Mesodermal cell (in vitro differentiated cells): ENCODE results near the gene SHISA9.
"Not testable (repeated sequence)": the region's sequence is repeated elsewhere in the genome, so short reads cannot be mapped to it uniquely, and the experiment has no call there.

ENCODE experiments used
- H3K27ac ChIP-seq: 2 replicates; pipeline ENCODE4 v1.7.0; 2013; ENCODE audit warnings: mild to moderate bottlenecking, low read depth, low read length, moderate library complexity; ENCODE audit not compliant: severe bottlenecking
- H3K36me3 ChIP-seq: 2 replicates; pipeline ENCODE4 v1.7.1; 2013; ENCODE audit warnings: mild to moderate bottlenecking, low read length, moderate library complexity; ENCODE audit not compliant: control insufficient read depth, insufficient read depth
- H3K4me1 ChIP-seq: one replicate; pipeline ENCODE4 v1.7.1; 2013; ENCODE audit warnings: mild to moderate bottlenecking, low read length; ENCODE audit not compliant: insufficient read depth, control insufficient read depth, poor library complexity, severe bottlenecking
- H3K4me3 ChIP-seq: 2 replicates; pipeline ENCODE4 v1.7.0; 2013; ENCODE audit warnings: low read length, control low read depth, mild to moderate bottlenecking; ENCODE audit not compliant: insufficient read depth, poor library complexity, severe bottlenecking; ENCODE audit errors: extremely low read depth
- H3K9me3 ChIP-seq: 2 replicates; pipeline ENCODE4 v1.7.1; 2013; ENCODE audit warnings: mild to moderate bottlenecking, low read length, moderate library complexity; ENCODE audit not compliant: control insufficient read depth
- WGBS, 2 experiments: methylation state at CpG; one replicate each; pipeline ENCODE4 v1.1.5; 2013; ENCODE audit warnings: missing lambda C conversion rate in 2 of 2; ENCODE audit not compliant: insufficient coverage in 2 of 2; 5-methylcytosine and 5-hydroxymethylcytosine counted together

SHISA9 gene

GRCh38 chr16:12907670-12908233, 6.4 kb downstream of the SHISA9 start:
- WGBS, 2 experiments, result 63 to 64% methylated on average over 3 to 4 of the region's 5 CpGs
- no peak overlapping the region for H3K27ac ChIP-seq
- no peak overlapping the region for H3K4me3 ChIP-seq
- no peaks in the 10 kb centered on the region for H3K9me3 ChIP-seq
- peaks cover 14% of the 10 kb centered on the region for H3K36me3 ChIP-seq
- no peaks in the 10 kb centered on the region for H3K4me1 ChIP-seq

DNA sequence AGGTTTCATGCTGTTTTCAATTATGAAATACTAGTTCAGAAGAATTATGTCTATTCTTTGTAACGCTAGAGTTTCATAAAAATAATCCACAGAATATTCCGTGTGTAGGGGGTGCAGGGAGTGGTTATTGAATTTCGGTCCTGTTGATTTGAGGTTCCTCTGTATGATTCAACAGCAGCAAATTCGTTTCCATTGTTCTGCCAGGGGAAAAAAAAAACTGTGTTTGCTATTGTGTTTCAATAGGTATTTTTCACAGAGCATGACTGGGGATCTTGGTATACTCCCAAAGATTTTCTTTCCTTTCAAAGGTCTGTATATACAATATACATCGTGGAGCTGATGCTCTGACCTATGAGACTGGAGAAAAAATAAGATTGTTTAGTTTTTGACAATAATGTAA, 15.8 kb downstream of the SHISA9 start:
- WGBS, 2 experiments, result 82% methylated on average over 3 of the region's 5 CpGs; no CpG with 5 or more reads in 1 of the 2 experiments
- no peak overlapping the region for H3K27ac ChIP-seq

DNA sequence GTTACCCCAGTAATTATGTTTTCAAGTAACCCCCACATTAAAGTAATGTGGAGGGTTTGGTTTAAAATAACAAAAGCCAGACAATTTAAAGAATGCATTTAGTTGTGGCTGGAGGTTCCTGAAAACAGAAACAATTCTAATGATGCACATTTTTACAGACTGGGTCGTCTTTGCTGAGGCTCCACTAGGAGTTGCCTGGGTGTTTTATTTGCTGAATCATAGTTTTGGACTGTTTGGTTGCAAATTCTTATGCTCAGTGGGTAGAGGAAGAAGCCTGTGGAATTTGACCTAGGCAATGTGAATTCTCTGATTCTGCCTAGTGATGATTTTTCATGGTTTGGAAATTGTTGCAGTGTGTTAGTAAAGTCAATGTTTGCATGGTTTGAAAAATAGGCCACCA, 16.3 kb downstream of the SHISA9 start:
- no peak overlapping the region for H3K27ac ChIP-seq
- no peak overlapping the region for H3K4me3 ChIP-seq
- peaks cover 6% of the 10 kb centered on the region for H3K4me1 ChIP-seq
- no peaks in the 10 kb centered on the region for H3K9me3 ChIP-seq
- no peaks in the 10 kb centered on the region for H3K36me3 ChIP-seq
- no CpG with 5 or more reads among the region's 1 CpG for WGBS, 2 experiments

More for the DNA sequence above, 15.8 kb downstream of the SHISA9 start:
- no peaks in the 10 kb centered on the region for H3K36me3 ChIP-seq
- no peaks in the 10 kb centered on the region for H3K9me3 ChIP-seq
- H3K4me3 ChIP-seq, result no peak overlapping the region
- H3K4me1 ChIP-seq, result peaks cover 6% of the 10 kb centered on the region

GRCh38 chr16:12920739-12921138, 19.3 kb downstream of the SHISA9 start:
- H3K9me3 ChIP-seq, result no peaks in the 10 kb centered on the region
- peaks cover 6% of the 10 kb centered on the region for H3K4me1 ChIP-seq
- H3K4me3 ChIP-seq, result no peak overlapping the region
- H3K36me3 ChIP-seq, result no peaks in the 10 kb centered on the region
- no peak overlapping the region for H3K27ac ChIP-seq
- 74% methylated on average over 2 of the region's 4 CpGs; no CpG with 5 or more reads in 1 of the 2 experiments for WGBS, 2 experiments

DNA sequence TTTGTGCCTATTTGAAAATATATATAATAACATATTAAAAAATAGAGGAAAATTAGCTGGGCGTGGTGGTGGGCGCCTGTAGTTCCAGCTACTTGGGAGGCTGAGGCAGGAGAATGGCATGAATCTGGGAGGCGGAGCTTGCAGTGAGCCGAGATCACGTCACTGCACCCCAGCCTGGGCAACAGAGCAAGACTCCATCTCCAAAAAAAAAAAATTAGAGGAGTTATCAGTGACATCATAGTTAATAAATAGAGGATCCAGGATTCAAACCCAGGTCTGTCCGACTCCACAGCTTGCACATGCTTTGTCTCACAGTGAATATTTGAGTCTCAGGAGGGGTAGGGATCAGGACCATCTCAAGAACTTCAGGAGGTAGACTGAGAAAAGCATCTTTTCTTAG, 22.2 kb downstream of the SHISA9 start:
- not testable (repeated sequence) for H3K36me3 ChIP-seq, H3K4me1 ChIP-seq, H3K27ac ChIP-seq, H3K4me3 ChIP-seq, H3K9me3 ChIP-seq
- WGBS, 2 experiments, result 92% methylated on average over 1 of the region's 6 CpGs; no CpG with 5 or more reads in 1 of the 2 experiments

DNA sequence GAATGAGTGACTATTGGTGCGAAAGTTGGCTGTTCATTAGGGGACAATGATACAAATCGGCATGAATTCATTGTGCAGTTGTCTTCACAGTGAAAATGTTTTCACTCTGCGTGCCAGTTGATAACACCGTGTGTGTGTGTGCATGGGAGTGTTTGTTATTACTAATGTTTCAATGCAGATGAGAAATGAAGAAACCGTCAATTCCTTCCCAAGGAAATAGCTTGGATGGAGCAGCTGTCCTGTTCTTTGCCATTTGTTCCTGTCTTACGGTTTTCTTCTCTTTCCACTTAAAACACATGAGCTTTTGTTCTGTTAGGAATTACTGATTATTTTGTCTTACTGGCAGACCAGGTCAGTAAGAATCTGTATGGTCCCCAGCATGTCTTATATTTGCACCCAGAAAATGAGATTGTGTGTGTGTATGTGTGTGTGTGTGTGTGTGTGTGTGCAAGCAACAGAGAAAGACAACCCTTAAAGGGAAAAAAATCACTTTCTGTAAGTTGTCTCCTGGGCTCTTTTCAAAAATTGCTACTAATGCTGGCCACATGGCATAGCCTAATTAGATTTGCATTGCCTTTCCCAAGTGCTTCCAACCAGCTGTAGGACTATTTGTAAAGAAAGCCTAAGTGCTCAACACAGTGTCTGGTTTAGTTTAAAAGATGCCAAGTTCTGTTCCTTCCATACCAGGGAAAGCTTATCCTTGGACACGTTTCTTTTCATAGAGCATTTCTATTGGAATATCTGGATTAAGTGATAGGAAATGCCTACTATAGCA, 23.8 kb downstream of the SHISA9 start:
- H3K4me1 ChIP-seq, result no peaks in the 10 kb centered on the region
- H3K36me3 ChIP-seq, result no peaks in the 10 kb centered on the region
- H3K27ac ChIP-seq, result no peak overlapping the region
- WGBS, 2 experiments, result 93 to 96% methylated on average over 3 to 4 of the region's 7 CpGs
- no peaks in the 10 kb centered on the region for H3K9me3 ChIP-seq
- H3K4me3 ChIP-seq, result no peak overlapping the region

- Histone ChIP-seq H3K27ac (no peak overlapping the region), H3K36me3 (no peaks in the 10 kb centered on the region)
These were observed 26.2 kb downstream of the SHISA9 start for GRCh38 chr16:12927591-12927990.

GRCh38 chr16:12930881-12931280, 29.5 kb downstream of the SHISA9 start:
- Histone ChIP-seq H3K4me3 (no peak overlapping the region), H3K27ac (no peak overlapping the region), H3K36me3 (no peaks in the 10 kb centered on the region), H3K4me1 (no peaks in the 10 kb centered on the region), H3K9me3 (no peaks in the 10 kb centered on the region)
- 94% methylated on average over 2 of the region's 4 CpGs; no CpG with 5 or more reads in 1 of the 2 experiments for WGBS, 2 experiments

More at GRCh38 chr16:12927591-12927990, 26.2 kb downstream of the SHISA9 start:
- Histone ChIP-seq H3K9me3 (no peaks in the 10 kb centered on the region), H3K4me1 (no peaks in the 10 kb centered on the region), H3K4me3 (no peak overlapping the region)
- 92% methylated on average over 1 of the region's 3 CpGs; no CpG with 5 or more reads in 1 of the 2 experiments for WGBS, 2 experiments

- Histone ChIP-seq H3K27ac (no peak overlapping the region), H3K4me3 (no peak overlapping the region), H3K9me3 (no peaks in the 10 kb centered on the region), H3K4me1 (no peaks in the 10 kb centered on the region), H3K36me3 (no peaks in the 10 kb centered on the region)
- 78 to 83% methylated on average over 1 of the region's 2 CpGs for WGBS, 2 experiments
These were observed 35.0 kb downstream of the SHISA9 start for GRCh38 chr16:12936391-12936790.

- H3K4me3 ChIP-seq, result no peak overlapping the region
- H3K9me3 ChIP-seq, result peaks cover 5% of the 10 kb centered on the region
- WGBS, 2 experiments, result 92 to 100% methylated on average over 2 of the region's 3 CpGs
- H3K4me1 ChIP-seq, result no peaks in the 10 kb centered on the region
- H3K36me3 ChIP-seq, result no peaks in the 10 kb centered on the region
- H3K27ac ChIP-seq, result no peak overlapping the region
These were observed 40.5 kb downstream of the SHISA9 start for GRCh38 chr16:12941896-12942295.

- Histone ChIP-seq H3K9me3 (peaks cover 5% of the 10 kb centered on the region), H3K4me3 (no peak overlapping the region), H3K4me1 (no peaks in the 10 kb centered on the region), H3K27ac (no peak overlapping the region), H3K36me3 (no peaks in the 10 kb centered on the region)
- 81 to 90% methylated on average over 4 to 5 of the region's 5 CpGs for WGBS, 2 experiments
These were observed 41.5 kb downstream of the SHISA9 start for GRCh38 chr16:12942861-12943260.
